Measurements from ENCODE around the gene INSIG1. TPM values are rescaled to one million over a fixed set of nuclear protein-coding genes. Genes with fewer than 3 reads are reported as not detected.

The INSIG1 gene
- total RNA-seq, 4 donors from 2014 or later, result 40.1 to 151 (median 79.5) TPM

DNA sequence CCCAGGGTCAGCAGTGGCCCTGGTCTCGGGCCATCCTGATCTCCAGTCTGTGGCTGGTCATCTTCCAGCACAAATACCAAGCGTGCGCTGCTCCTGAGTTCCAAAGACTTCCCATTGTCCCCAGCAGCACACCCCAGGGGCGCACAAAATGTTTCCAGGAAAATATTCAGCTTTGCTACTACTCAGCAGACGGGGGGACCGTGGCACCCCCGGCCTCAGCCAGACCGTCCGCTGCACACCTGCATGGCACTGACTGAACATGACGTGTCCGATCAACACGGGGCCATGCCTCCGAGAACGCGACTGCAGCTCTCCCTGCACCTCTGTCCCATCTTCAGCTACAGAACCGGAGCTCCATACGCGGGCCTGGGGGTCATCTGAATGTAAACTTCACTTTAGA, 9.6 kb upstream of the INSIG1 start:
- intact Hi-C loops (cut with DNase I; ENCODE audit: low total_unique reads), result no loop called here
- no peak for DNase-seq (ENCODE audit: low spot score in 2 of 2)
- WGBS, 2 donors, result 94 to 95% methylated on average over 18 of the region's 18 CpGs
- H3K4me3 ChIP-seq (ENCODE audit: low read depth, poor library complexity, severe bottlenecking), result no peak overlapping the region
- TF ChIP-seq, protein P1, sequence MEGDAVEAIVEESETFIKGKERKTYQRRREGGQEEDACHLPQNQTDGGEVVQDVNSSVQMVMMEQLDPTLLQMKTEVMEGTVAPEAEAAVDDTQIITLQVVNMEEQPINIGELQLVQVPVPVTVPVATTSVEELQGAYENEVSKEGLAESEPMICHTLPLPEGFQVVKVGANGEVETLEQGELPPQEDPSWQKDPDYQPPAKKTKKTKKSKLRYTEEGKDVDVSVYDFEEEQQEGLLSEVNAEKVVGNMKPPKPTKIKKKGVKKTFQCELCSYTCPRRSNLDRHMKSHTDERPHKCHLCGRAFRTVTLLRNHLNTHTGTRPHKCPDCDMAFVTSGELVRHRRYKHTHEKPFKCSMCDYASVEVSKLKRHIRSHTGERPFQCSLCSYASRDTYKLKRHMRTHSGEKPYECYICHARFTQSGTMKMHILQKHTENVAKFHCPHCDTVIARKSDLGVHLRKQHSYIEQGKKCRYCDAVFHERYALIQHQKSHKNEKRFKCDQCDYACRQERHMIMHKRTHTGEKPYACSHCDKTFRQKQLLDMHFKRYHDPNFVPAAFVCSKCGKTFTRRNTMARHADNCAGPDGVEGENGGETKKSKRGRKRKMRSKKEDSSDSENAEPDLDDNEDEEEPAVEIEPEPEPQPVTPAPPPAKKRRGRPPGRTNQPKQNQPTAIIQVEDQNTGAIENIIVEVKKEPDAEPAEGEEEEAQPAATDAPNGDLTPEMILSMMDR (IDR thresholded peaks at IDR 0.05), result no peak
- TF ChIP-seq POLR2A (IDR thresholded peaks at IDR 0.05), result no peak

DNA sequence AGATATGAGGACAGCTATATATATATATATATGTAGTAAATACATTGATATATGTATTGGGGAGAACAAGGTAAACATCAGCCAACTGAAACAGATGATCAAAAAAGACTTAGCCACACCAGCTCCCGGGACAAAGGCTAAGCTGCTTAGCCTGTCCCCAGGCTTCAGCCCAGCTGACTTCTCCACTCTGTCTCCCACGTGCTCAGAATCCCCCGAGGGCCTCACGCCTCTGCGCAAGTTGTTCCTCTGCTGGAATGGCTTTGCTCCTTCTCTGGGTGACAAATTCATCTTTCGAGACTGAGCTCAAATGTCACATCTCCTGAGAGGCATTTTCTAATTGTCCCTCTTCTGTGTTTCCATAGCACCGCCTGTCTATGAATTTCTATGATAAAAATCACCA, 8.6 kb upstream of the INSIG1 start:
- TF ChIP-seq, protein P1 (IDR thresholded peaks at IDR 0.05), result no peak
- no peak for TF ChIP-seq POLR2A (IDR thresholded peaks at IDR 0.05)
- 68 to 76% methylated on average over 7 of the region's 7 CpGs for WGBS, 2 donors
- no peak for DNase-seq (ENCODE audit: low spot score in 2 of 2)
- no peak overlapping the region for H3K4me3 ChIP-seq (ENCODE audit: low read depth, poor library complexity, severe bottlenecking)
- intact Hi-C loops (cut with DNase I; ENCODE audit: low total_unique reads), result no loop called here

DNA sequence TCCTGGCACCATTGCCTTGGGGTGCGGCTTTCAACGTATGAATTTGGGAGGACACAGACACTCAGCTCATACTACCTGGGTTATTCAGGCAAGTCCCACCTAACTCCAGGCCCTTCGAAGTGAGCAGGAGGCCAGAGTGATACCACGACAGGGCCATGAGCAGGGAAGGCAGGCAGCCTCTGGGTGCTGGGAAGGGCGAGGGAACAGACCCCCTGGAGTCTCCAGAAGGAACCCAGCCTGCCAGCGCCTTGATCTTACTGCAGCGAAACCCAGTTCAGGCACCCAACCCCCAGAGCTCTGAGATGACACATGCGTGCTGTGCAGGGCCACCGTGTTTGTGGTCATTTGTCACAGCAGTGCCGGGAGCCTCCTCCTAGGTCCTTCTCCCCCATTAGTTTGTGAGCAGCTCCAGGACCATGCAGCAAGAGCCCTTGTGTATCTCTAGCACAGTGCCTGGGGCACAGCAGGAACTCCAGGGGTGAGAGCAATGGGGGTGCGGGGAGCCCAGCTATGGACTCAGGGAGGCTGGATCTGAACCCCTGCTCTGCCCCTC, 7.7 kb upstream of the INSIG1 start:
- no peak overlapping the region for H3K4me3 ChIP-seq (ENCODE audit: low read depth, poor library complexity, severe bottlenecking)
- TF ChIP-seq, protein P1 (IDR thresholded peaks at IDR 0.05), result no peak
- TF ChIP-seq POLR2A (IDR thresholded peaks at IDR 0.05), result no peak
- DNase-seq (ENCODE audit: low spot score in 2 of 2), result no peak
- WGBS, 2 donors, result 90 to 93% methylated on average over 11 of the region's 11 CpGs
- intact Hi-C loops (cut with DNase I; ENCODE audit: low total_unique reads), result no loop called here

DNA sequence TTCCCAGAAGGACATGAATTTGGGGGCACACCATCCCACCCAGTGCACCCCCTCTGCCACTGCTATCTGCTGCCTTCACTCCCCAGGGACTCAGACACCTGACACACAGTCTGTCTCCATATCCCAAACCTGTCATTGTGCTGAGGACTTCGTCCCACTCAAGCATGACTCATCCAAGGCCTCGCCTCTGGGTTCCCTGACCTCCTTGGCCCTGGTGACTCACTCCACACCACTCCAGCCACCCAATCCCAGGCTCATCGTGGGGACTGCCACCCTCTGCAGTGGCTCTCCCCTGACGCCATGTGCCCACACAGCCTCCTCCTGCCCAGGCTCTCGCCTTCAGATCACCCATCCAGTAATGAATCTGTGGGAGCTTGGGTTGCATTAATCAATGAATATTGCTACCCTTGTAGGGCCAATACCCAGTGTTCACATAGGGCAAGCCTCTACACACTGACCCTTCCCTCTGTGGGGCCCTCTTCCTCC, 6.6 kb upstream of the INSIG1 start:
- intact Hi-C loops (cut with DNase I; ENCODE audit: low total_unique reads), result no loop called here
- no peak overlapping the region for H3K4me3 ChIP-seq (ENCODE audit: low read depth, poor library complexity, severe bottlenecking)
- 63 to 66% methylated on average over 5 of the region's 5 CpGs for WGBS, 2 donors
- no peak for TF ChIP-seq POLR2A (IDR thresholded peaks at IDR 0.05)
- TF ChIP-seq, protein P1 (IDR thresholded peaks at IDR 0.05), result no peak
- no peak for DNase-seq (ENCODE audit: low spot score in 2 of 2)

DNA sequence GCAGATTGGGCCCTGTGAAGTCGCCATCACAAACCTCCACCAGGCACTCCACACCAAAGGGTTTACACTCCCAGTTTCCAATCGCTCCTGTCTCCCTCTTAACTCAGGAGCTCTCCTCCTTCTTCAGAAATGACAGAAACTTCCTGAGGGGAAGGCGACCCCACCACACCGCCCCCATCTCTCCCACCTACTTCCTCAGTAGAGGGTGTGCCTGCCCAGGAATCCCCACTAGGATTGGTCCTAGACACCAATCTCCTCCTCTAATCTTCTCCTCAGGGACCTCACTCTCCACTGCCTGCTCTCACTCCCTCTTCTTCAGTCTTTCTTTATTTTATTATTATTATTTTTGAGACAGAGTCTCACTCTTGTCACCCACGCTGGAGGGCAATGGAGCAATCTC, 5.9 kb upstream of the INSIG1 start:
- 80 to 86% methylated on average over 5 of the region's 5 CpGs for WGBS, 2 donors
- intact Hi-C loops (cut with DNase I; ENCODE audit: low total_unique reads), result no loop called here
- no peak for DNase-seq (ENCODE audit: low spot score in 2 of 2)
- TF ChIP-seq, protein P1 (IDR thresholded peaks at IDR 0.05), result no peak
- no peak for TF ChIP-seq POLR2A (IDR thresholded peaks at IDR 0.05)
- H3K4me3 ChIP-seq (ENCODE audit: low read depth, poor library complexity, severe bottlenecking), result no peak overlapping the region

DNA sequence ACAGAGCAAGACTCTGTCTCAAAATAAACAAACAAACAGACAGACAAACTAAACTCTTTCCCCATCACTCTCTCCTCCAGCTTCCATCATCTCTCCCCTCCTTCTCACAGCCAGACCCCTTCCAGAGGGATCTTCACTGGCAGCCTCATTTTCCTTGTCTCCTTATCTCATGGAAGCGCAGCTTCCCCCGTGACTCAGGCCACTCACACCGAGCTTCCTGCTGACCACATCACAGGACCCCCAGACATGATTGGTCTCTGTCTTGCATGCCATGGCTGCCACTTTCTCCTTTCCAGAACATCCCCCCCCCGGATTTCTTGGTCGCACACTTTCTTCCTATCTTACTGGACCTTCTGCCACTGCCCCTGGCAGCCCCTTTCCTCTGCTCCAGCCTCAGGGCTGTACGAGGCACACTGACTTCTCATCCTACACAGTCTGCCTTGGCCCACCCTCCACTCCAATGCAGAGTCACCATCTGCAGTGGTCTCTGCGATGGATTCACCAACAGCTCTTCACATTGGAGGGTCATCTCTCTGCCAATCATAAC, 4.9 kb upstream of the INSIG1 start:
- WGBS, 2 donors, result 78 to 84% methylated on average over 7 of the region's 7 CpGs
- intact Hi-C loops (cut with DNase I; ENCODE audit: low total_unique reads), result no loop called here
- DNase-seq (ENCODE audit: low spot score in 2 of 2), result no peak
- TF ChIP-seq, protein P1 (IDR thresholded peaks at IDR 0.05), result no peak
- TF ChIP-seq POLR2A (IDR thresholded peaks at IDR 0.05), result no peak
- H3K4me3 ChIP-seq (ENCODE audit: low read depth, poor library complexity, severe bottlenecking), result no peak overlapping the region
